GM18498 (cell line): ENCODE results near the gene CAMKK1.
"Not testable (repeated sequence)": the region's sequence is repeated elsewhere in the genome, so short reads cannot be mapped to it uniquely, and the experiment has no call there.

Experiments used
- ATAC-seq: cut with Tn5 transposase; IDR thresholded peaks from one replicate; pipeline ENCODE4 v1.9.1; 2021; ENCODE audit warnings: mild to moderate bottlenecking, moderate library complexity; ENCODE audit not compliant: unreplicated experiment

CAMKK1 gene

DNA sequence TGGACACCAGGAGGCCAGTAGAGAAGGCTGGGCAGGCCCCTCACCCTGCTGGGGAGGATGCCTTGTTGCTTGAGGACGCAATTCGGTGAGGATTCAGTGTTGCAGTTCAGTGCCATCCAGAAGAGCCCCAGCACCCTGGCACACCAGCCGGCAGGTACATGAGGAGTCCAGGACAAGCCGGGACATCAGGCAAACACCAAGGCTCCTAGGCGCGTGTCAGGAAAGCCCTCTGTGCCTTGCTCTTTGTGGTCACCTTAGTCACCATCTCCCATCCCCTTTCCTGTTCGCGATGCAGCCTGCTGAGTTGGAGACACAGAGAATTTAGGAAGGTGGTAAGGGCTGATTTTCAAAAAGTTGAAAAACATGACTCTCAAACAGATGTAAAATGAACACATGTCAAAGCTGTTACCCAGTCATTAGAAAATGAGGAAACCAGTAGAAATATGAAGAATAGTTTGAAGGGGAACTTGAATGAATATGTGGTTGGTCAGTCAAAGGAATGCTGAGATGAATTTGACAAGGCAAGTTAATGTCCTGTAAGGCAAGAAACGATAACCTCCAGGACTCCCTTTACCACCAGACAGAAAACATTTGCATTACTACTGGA lies 44.5 kb downstream of the CAMKK1 start:
- ATAC-seq: no peak

DNA sequence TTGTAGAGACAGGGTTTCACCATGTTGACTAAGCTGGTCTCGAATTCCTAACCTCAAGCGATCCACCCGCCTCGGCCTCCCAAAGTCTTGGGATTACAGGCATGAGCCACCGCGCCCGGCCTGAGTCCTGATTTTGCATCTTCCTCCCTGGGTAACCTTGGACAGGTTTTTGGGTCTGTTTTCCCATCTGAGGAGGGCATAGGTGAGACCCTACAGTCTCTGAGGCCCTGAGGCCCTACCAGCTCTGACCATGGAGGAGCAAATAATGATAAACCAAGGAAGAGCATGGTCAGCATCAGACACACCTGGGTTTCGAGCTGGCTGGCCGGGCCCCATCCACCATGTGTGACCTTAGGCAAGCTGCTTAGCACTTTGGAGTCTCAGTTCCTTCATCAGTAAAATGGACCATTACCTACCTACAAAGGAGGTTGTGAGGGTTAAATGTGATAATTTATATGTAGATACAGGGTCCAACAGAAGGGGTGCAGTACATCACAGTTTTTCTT lies 45.6 kb downstream of the CAMKK1 start:
- ATAC-seq: no peak

DNA sequence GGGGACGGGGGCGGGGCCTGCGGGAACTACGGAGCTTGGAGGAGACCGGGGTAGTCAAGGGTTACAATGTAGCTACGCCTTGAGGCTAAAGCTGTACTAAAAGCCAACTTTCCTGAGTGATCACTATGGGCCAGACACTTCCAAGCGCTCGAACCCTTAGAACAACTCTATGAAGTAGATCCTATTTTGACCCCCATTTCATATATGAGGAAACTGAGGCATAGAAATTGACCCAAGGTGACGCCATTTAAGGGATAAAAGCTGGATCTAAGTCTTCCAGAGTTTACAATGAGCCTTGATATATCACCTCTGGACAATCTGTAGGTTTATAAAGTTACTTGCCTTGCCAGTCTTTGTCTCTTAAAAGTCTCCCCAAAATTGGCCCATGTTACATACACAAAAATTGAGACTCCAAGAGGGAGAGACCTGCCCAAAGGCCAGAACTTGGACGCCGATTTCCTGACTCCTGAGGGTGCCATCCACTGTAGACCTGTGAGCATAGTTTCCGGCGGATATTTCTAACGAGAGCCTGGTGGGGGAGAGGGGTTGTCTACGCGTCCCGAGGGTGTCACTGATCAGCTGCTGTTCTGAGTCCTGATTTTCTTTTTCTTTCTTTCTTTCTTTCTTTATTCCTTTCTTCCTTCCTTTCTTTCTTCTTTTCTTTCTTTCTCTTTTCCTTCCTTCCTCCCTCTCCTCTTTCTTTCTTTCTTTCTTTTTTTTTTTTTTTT lies 46.3 kb downstream of the CAMKK1 start:
- no peak for ATAC-seq

DNA sequence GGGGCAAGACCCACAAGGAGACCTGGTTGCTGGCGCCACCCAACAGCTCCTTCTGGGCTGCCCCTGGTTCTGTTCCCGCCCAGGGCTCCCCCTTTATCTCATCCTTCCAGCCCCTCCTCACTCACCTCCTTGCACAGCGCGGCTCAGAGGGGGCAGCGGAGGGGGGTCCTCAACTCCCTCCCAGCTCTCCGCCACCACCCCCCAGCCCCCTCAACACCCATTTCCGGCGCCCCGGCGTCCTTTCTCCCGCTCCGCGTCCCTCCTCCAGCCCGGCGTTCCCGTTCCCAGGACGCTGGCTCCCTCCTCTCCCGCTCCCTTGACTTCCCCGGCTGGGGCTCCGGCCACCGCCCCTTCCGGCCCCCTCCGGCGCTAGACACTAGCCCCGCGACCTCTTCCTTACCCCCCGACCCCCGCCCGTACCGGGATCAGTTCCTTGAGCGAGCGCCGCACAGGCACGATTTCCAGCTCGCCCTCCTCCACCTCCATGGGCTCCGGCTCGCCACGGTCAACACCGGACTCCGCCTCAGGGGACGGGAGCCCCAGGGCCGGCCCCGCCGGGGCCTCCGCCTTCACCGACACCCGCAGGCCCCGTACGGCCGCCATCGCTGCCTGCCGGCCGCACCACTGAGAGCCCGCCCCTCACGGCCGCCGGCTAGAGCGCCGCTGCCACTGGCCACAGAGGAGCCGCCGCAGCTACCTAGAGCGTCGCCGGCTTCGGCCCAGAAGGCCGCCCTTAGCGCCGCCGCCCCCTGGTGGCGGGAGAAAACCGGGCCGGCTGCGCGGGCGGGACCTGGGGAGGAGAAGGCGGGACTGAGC lies 47.0 kb downstream of the CAMKK1 start, which contains the start of gene NCBP3:
NCBP3 (minus strand) TSS at position 626 of the 816 bp plus-strand sequence; CDS start at position 603, 23 bp downstream.
- peak; percentile 96 for ATAC-seq

DNA sequence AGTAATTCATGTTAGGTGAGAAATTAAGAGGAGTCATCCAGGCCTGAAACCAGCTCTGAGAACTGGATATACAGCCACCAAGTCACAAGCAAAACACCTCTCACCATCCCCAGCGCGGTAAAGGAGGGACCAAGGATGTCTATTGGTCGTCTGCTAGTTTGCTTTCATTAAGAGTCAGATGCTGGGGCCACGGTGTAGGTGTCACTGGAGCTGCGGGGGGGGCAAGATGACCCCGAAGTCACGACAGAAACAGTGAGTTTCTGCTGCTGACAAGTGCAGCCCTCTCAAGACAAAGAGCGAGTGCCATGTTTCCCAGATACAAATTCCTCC lies 47.6 kb downstream of the CAMKK1 start:
- peak; percentile 11 for ATAC-seq

DNA sequence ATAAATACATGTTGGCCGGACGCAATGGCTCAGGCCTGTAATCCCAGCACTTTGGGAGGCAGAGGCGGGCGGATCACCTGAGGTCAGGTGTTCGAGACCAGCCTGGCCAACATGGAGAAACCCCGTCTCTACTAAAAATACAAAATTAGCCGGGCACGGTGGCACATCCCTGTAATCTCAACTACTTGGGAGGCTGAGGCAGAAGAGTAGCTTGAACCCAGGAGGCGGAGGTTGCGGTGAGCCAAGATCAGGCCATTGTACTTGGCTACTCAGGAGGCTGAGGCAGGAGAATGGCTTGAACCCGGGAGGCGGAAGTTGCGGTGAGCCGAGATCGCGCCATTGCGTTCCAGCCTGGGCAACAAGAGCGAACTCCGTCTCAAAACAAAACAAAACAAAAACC lies 48.3 kb downstream of the CAMKK1 start:
- not testable (repeated sequence) for ATAC-seq

DNA sequence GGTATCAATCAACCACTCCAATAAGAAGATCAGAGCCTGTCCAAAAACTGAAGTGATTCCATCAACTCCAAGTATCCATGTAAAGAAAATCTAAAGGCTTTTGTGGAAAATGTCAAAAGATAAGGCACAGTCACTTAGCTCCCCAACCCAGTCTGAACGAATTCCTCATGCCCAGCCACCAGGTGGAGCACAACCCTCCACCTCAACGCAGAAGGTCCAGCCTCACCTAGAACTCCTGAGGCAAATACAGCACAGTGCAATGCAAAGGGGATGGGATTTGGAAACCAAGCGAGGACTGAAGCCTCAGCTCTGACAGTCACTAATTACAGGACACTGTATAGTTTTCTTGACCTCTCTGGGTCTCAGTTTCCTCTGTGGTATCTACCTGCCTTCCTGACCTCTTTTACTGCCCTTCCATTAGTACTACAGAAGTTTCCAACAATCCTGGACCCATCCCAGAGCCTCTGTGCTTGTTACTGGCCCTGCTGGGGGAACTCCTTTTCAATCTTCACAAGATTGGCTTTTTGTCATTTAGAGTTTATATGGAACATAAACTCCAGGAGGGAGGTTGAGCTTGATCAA lies 48.8 kb downstream of the CAMKK1 start:
- no peak for ATAC-seq

DNA sequence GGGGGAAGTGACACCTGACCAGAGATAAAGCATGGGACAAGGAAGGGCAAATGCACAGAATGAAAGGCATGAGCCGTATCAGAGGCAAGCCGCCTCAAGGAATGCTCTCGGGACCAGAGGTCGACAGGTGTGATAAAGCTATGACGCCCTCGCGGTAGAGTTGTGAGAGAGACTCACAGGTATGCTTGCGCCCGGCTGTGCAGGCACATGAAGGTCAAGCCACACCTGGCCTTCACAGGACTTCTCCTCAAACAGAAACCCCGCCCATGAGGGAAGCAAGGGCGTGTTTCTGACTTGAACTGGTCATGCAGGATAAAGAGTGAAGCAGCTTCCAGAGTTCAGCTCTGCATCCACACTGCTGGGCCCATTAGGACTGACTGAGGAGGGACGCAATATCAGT lies 54.6 kb downstream of the CAMKK1 start:
- ATAC-seq: no peak

DNA sequence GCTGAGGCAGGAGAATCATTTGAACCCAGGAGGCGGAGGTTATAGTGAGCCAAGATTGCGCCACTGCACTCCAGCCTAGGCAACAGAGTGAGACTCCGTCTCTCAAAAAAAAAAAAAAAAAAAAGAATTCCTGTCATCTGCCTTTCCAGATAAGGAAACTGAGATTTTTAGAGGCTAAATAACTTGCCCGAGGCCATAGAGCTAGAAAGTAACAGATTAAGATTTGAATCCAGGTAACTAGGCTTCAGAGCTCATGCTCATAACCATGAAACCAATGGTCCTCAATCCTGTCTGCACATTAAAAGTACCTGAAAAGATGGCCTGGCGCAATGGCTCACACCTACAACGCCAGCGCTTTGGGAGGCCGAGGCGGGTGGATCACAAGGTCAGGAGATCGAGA lies 56.3 kb downstream of the CAMKK1 start:
- no peak for ATAC-seq

DNA sequence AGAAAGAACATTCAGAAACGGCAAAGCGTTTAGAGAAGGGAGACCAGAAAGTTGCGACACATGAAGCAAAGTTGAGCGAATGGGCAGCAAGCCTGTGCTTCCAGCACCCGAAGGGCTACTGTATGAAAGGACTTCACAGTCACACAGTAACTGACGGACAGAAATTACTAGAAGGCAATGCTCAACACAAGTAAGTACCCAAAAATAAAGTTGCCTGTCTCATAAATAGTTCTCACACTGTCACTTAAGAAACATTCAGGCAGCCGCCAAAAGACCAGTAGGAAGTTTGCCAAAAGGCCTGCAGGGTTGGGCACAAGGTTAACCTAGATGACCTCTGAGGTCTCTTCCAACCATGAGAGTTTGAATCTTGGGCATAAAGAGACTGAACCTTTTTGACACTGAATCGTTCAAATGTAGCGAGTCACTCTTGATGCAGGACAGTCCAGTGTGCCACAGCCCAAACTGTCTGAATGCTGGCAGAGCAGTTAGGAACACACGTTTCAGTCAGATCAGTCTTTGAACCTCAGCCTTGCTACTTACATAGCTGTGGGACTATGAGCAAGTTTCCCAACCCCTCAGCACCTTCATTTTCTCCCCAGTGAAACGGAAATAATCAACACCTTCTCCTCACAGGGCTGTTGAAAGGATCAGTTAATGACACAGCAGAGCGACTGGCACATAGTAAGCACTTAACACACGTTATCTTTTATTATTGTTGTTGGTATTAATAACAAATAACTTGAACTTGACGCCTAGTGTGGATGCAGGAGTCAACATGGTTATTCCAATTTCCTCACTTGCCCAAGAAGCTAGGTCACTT lies 57.2 kb downstream of the CAMKK1 start:
- ATAC-seq: no peak

DNA sequence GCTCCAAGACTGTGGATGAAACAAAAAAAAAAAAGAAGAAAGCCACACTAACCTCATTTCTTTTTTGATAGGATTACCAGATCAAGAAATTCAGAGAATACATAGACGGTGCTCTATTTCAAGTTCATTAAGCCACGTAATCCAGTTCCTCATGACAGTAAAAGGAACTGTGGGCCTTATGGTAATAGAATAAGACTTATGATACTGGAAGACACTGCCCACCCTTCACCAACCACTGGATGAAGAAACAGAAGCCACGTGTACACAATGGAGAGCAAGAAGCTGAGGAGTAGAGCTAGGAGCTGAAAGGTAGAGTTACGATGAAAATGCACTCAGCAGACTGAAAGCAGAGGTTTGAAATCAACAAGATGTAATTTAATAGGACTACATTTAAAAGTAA lies 58.0 kb downstream of the CAMKK1 start:
- ATAC-seq: no peak

DNA sequence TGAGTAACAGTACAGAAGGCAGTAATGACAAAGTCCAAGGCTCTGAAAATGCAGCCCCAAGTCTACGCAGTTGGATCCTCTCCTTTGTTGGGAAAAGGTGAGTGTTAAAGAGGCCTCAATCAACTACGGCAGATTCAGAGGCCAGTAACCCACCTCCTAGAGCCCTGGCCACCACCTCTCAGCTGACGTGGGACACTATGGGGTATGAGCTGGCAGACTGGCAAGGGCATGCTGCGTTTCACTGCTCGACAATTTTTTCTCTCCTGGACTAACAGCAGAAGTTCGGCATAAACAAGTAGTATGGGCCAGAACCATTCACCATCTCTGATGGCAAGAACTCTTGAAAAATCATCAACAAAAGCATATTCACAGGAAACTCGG lies 64.0 kb downstream of the CAMKK1 start:
- no peak for ATAC-seq

DNA sequence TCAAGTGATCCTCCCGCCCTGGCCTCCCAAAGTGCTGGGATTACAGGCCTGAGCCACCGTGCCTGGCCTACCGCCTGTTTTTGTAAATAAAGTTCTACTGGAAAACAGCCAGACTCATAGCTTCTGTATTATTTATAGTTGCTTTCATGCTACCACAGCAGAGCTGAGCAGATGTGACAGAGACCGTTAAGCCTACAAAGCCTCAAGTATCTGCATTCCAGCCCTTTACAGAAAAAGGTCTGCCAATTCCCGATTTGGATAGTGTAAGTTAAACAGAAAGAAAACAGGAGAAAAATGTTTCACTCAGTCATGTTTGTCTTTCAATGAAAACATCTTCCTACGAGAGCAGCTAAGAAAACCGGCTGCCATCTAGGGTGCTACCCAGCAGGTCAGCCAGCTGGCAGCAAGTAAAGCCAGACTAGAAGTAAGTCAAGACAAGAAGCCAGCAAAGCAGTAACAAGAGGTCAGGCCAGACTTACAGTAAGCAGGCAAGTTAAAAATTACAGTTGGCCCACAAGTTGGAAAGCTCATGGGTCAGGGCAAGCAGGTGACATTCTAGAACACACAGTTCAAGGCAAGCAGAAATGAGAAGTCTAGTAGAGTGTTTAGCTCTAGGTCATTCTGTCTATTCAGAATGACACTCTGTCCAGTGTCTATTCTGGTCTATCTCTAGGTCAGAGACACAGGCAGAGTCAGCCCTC lies 64.6 kb downstream of the CAMKK1 start:
- no peak for ATAC-seq

DNA sequence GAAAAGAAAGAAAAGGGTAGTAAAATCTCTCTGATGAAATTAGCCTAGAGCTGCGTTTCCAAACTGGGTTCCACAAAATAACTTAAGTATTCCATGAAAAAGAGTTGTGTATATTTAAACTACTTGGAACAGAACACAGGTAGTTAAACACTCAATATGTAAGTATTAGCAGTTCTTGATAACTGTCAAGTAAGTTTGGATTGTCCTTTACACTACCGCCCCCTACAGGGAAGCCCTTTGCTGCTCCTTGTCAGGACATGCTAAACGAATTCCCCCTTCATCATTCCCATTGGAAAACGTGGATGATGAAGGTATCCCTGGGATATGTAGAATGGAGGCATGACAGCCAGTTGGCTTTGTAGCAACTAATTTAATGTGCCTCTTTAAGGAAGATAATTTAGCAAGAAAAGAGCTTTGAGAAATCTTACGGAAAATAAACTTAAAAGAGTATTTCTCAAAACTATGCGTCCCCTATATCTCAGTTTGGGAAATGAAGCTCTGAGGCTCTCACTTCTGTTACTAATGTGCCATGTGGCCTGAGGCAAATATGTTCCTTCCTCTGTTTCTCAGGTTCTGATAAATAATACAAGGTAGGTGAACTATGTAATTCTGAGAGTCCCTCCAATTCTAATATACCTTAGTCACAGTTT lies 65.6 kb downstream of the CAMKK1 start:
- no peak for ATAC-seq

DNA sequence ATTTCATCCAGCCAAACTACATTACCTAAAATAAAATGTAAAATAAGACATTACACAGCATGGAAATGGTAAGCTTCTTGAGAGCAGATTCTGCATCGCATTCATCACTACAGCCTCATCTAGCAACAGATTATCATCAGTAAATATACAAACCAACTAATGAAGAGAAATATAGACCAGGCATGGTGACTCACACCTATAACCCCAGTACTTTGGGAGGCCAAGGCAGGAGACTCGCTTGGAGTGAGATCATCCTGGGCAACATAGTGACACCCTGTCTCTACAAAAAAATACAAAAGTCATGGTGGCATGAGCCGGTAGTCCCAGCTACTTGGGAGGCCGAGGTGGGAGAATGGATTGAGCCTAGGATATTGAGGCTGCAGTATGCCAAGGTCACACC lies 66.7 kb downstream of the CAMKK1 start:
- ATAC-seq: no peak

DNA sequence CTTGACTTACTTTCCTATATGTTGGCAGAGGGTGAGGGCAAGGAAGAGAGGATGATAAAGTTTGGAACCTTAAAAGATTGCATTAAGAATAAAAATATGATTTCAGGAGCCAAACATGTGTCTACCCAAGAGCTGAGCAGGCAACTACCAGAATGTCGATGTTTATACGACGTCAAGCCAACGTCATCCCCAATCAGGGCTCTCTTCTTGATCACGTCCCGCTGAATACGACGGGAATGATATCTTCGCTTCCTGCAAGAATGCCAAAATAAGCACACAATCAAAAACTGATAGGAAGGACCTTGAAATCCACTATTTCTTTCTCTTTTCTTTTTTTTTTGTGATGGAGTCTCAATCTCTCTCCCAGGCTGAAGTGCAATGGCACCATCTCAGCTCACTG lies 71.8 kb downstream of the CAMKK1 start:
- no peak for ATAC-seq

DNA sequence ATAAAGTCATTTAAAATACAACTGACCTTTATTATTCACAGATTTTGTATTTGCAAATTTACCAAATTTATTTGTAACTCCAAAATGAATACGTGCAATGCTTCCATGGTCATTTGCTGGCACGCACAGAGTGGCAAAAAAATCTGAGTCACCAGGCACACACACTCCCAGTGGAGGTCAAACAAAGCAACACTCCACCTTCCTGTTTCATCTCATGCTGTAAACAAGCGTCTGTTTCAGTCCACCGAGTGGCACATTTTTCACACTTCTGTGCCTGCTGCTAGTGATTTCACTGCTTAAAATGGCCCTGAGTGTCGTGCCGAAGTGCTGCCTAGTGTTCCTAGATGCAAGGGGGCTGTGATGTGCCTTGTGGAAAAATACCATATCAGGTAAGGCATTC lies 74.1 kb downstream of the CAMKK1 start:
- ATAC-seq: no peak

DNA sequence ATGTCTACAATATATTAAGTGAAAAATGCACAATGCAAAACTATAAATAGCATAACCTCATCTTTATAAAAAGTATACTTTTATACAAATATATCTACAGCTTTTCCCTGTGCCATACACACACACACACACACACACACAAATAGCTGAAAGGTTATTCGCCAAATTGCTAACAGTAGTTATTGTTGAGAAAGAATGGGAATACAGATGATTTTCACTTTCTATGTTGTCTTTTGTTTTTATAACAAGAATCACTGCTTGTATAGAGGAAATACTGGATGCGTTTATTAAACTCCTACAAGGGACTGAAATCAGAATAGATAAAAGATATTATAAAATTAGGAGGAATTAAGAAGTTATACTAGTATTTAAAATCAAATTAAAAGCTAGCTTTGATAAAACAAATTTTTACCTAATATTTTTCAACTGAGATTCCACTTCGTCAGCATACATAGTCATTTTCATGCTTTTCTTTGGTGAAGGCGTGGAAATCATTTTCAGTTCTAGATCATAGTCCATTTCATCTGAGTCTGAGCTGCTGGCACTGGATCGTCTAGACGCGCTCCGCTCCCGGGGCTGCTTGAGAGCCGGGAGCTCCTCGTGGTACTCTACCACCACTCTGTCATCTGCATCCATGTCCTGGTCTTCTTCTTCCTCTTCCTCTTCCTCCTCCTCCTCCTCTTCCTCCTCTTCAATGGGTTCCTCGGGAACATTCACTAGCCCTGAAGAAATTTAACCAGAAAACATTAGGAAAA lies 74.8 kb downstream of the CAMKK1 start:
- no peak for ATAC-seq

DNA sequence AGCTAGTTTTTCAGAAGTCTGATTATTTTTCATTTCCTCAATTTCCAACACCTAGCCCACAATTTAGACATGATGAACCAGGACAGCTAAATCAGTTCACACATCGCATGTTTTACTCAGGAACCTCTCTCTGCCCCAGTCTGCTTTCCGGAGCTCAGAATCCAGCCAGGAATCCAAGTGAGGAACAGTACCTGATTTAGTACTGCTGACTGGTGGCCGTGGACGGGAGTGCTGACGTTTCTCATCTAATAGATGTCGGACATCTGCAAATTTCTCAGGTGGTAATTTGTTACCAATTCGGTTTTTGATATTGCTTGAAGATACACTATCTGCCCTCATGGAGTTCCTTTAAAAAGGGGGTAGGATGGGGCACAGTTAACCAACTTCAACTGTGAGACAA lies 76.9 kb downstream of the CAMKK1 start:
- no peak for ATAC-seq
